ENCODE results near the gene GNA14. TPM values are rescaled to one million over a fixed set of nuclear protein-coding genes. Genes with fewer than 3 reads are reported as not detected.

The GNA14 gene
- total and polyA plus RNA-seq, 12 donors, result 0.75 to 4.8 (median 1.7) TPM

DNA sequence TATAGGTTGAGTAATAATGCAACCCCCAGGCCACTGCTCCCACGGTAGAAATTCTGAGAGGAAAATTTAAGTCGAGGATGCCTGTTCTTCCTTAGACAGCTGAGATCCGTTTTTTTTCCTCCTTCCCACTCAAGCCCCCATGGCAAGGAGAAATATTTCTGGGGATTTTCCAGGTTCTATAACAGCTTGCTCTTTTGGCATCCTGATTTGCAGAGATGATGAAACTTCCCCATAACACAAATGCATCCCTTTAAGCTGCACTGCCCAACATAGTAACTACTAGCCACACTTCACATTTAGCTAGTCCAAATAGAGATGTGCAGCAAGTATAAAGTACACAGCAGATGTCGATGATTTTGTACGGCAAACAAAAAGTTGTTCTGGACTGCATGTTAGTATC lies 32.5 kb upstream of the GNA14 start:
- Histone ChIP-seq H3K27ac (no peak overlapping the region), H3K36me3 (no peaks in the 10 kb centered on the region), H3K4me1 (peaks cover 0 to 8% (median 0%) of the 10 kb centered on the region in 9 donors), H3K27me3 (no peaks in the 10 kb centered on the region), H3K9me3 (peaks cover 0 to 4% (median 0%) of the 10 kb centered on the region in 11 donors), H3K4me3 (no peak overlapping the region)
- intact Hi-C loops (cut with DNase I), result no loop called here
- ATAC-seq (no peak), DNase-seq (no peak)
- TF ChIP-seq, protein P1, sequence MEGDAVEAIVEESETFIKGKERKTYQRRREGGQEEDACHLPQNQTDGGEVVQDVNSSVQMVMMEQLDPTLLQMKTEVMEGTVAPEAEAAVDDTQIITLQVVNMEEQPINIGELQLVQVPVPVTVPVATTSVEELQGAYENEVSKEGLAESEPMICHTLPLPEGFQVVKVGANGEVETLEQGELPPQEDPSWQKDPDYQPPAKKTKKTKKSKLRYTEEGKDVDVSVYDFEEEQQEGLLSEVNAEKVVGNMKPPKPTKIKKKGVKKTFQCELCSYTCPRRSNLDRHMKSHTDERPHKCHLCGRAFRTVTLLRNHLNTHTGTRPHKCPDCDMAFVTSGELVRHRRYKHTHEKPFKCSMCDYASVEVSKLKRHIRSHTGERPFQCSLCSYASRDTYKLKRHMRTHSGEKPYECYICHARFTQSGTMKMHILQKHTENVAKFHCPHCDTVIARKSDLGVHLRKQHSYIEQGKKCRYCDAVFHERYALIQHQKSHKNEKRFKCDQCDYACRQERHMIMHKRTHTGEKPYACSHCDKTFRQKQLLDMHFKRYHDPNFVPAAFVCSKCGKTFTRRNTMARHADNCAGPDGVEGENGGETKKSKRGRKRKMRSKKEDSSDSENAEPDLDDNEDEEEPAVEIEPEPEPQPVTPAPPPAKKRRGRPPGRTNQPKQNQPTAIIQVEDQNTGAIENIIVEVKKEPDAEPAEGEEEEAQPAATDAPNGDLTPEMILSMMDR (IDR thresholded peaks at IDR 0.05), result no peak
- WGBS, 2 donors, result 65 to 74% methylated on average over 5 of the region's 5 CpGs

DNA sequence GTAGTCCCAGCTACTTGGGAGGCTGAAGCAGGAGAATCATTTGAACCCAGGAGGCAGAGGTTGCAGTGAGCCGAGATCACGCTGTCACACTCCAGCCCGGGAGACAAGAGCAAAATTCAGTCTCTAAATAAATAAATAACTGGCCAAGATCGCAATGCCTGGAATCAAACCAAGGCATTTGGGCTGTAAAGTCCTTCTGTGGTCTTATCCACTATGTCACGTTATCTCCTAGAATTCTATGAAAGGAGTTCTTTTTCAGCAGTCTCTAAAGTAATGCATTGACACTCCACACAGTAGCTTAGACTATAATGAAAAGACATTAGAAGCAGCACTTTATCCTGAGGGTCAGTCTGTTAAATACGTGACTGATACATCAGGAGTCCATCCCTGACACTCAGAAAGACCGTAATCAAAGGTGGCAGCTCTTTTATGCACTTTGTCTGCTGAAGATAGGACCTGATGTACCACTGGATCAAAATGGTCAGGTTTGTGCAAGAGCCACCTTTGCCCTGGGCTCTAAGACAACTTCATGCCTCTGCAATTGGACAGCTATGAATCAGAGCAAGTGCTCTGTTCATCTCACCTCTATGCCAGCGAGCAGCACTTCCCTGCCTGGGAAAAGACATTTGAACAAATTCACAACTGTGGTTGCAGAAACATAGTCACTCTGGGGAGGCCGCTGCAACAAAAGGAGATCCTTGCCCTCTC lies 31.7 kb upstream of the GNA14 start:
- WGBS, 2 donors, result 66 to 70% methylated on average over 9 of the region's 9 CpGs
- TF ChIP-seq, protein P1 (IDR thresholded peaks at IDR 0.05), result no peak
- peaks cover 0 to 2% (median 0%) of the 10 kb centered on the region in 11 donors for H3K9me3 ChIP-seq
- H3K27me3 ChIP-seq, result no peaks in the 10 kb centered on the region
- ATAC-seq (no peak), DNase-seq (no peak)
- no peak overlapping the region for H3K4me3 ChIP-seq
- intact Hi-C loops (cut with DNase I), result no loop called here
- H3K36me3 ChIP-seq, result no peaks in the 10 kb centered on the region
- H3K4me1 ChIP-seq, result peaks cover 0 to 8% (median 0%) of the 10 kb centered on the region in 9 donors
- no peak overlapping the region for H3K27ac ChIP-seq

DNA sequence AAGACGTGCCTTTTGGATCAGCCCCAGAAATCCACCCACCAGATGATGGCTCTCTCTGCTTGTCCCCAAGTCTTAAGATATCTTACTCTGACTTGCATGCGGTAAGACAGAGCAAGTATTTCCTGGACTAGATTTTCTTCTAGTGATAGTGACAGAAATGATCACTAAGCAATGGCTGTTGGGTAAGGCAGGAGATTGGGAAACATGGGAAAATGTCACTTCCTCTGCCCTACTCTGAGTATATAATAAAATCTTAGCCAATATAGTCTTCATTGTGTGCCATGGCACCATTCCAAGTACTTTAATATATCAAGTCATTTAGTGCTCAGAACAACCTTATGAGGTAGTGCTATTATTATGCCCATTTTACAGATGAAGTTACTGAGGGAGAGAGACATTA lies 31.0 kb upstream of the GNA14 start:
- Histone ChIP-seq H3K27me3 (no peaks in the 10 kb centered on the region), H3K36me3 (no peaks in the 10 kb centered on the region), H3K27ac (no peak overlapping the region), H3K4me3 (no peak overlapping the region), H3K9me3 (peaks cover 0 to 2% (median 0%) of the 10 kb centered on the region in 11 donors), H3K4me1 (peaks cover 0 to 8% (median 0%) of the 10 kb centered on the region in 9 donors)
- WGBS, 2 donors, result 47 to 53% methylated on average over 2 of the region's 2 CpGs
- DNase-seq (no peak), ATAC-seq (no peak)
- intact Hi-C loops (cut with DNase I), result no loop called here
- TF ChIP-seq, protein P1 (IDR thresholded peaks at IDR 0.05), result no peak

DNA sequence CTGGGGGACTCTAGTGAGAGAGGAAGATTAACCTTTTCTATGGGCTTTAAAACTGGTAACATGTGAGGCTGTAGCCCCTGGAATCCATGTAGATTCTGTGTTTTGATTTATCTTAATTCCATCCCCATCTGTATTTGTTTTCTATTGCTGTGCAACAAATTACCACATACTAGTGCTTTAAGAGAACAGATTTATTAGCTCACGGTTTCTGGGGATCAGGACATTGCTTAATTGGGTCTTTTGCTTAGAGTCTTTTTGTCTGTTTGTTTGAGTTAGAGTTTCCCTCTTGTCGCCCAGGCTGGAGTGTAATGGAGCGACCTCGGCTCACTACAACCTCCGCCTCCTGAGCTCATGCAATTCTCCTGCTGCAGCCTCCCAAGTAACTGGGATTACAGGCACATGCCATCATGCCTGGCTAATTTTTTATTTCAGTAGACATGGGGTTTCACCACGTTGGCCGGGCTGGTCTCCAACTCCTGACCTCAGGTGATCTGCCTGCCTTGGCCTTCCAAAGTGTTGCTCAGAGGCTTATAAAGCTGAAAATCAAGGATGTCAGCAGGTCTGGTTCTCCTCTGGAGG lies 29.9 kb upstream of the GNA14 start:
- ATAC-seq, result no peak

More for the DNA sequence above, 29.9 kb upstream of the GNA14 start:
- WGBS, 2 donors, result 85 to 86% methylated on average over 7 of the region's 7 CpGs
- Histone ChIP-seq H3K27me3 (no peaks in the 10 kb centered on the region), H3K9me3 (peaks cover 0 to 2% (median 0%) of the 10 kb centered on the region in 11 donors), H3K4me1 (peaks cover 0 to 8% (median 0%) of the 10 kb centered on the region in 9 donors), H3K4me3 (no peak overlapping the region), H3K36me3 (no peaks in the 10 kb centered on the region), H3K27ac (no peak overlapping the region)
- DNase-seq, result no peak
- TF ChIP-seq, protein P1 (IDR thresholded peaks at IDR 0.05), result no peak
- intact Hi-C loops (cut with DNase I), result no loop called here
